HG03457 (cell line): ENCODE data around the gene HAUS8.
"Not testable (repeated sequence)": the region's sequence is repeated elsewhere in the genome, so short reads cannot be mapped to it uniquely, and the experiment has no call there.

Experiments used
- ATAC-seq: cut with Tn5 transposase; IDR thresholded peaks from one replicate; pipeline ENCODE4 v1.9.1; 2021; ENCODE audit warnings: moderate number of reproducible peaks; ENCODE audit not compliant: unreplicated experiment

The HAUS8 gene

GRCh38 chr19:17037184-17037583 lies 38.1 kb downstream of the HAUS8 start:
- no peak for ATAC-seq

GRCh38 chr19:17036640-17037039 lies 38.6 kb downstream of the HAUS8 start:
- no peak for ATAC-seq

GRCh38 chr19:17035842-17036424 lies 39.3 kb downstream of the HAUS8 start:
- ATAC-seq = no peak

- ATAC-seq = no peak
Observed at GRCh38 chr19:17031741-17032140, 43.5 kb downstream of the HAUS8 start.

GRCh38 chr19:17027535-17027975 lies 47.7 kb downstream of the HAUS8 start:
- ATAC-seq = no peak

GRCh38 chr19:17026706-17027534 lies 48.3 kb downstream of the HAUS8 start, which contains the start of gene CPAMD8:
TSS of gene CPAMD8 (minus strand) at chr19:17026810. CDS start at chr19:17026642, 168 bp downstream.
- ATAC-seq = no peak

- ATAC-seq = no peak
Observed at GRCh38 chr19:17025991-17026658, 49.1 kb downstream of the HAUS8 start.

GRCh38 chr19:17025361-17025760 lies 49.9 kb downstream of the HAUS8 start:
- ATAC-seq = no peak

- not testable (repeated sequence) for ATAC-seq
Observed at GRCh38 chr19:17024941-17025340, 50.3 kb downstream of the HAUS8 start.

GRCh38 chr19:17023805-17024204 lies 51.4 kb downstream of the HAUS8 start:
- ATAC-seq = no peak

GRCh38 chr19:17022738-17023137 lies 52.5 kb downstream of the HAUS8 start:
- no peak for ATAC-seq

GRCh38 chr19:17021793-17022590 lies 53.3 kb downstream of the HAUS8 start:
- no peak for ATAC-seq

GRCh38 chr19:17021328-17021727 lies 53.9 kb downstream of the HAUS8 start:
- ATAC-seq = no peak

- ATAC-seq = no peak
Observed at GRCh38 chr19:17020823-17021222, 54.4 kb downstream of the HAUS8 start.

- ATAC-seq = no peak
Observed at GRCh38 chr19:17020385-17020784, 54.9 kb downstream of the HAUS8 start.

- not testable (repeated sequence) for ATAC-seq
Observed at GRCh38 chr19:17014212-17014861, 60.9 kb downstream of the HAUS8 start.

GRCh38 chr19:17011485-17011884 lies 63.8 kb downstream of the HAUS8 start:
- ATAC-seq = no peak

- ATAC-seq = no peak
Observed at GRCh38 chr19:17006579-17006978, 68.7 kb downstream of the HAUS8 start.

- ATAC-seq = no peak
Observed at GRCh38 chr19:17005000-17005399, 70.3 kb downstream of the HAUS8 start.

- ATAC-seq = no peak
Observed at GRCh38 chr19:17004386-17004785, 70.9 kb downstream of the HAUS8 start.
